ENCODE measurements around the gene TXNRD1.
A peak's percentile ranks its signal among the peaks of the same experiment; 100 is the strongest.

TXNRD1 gene

DNA sequence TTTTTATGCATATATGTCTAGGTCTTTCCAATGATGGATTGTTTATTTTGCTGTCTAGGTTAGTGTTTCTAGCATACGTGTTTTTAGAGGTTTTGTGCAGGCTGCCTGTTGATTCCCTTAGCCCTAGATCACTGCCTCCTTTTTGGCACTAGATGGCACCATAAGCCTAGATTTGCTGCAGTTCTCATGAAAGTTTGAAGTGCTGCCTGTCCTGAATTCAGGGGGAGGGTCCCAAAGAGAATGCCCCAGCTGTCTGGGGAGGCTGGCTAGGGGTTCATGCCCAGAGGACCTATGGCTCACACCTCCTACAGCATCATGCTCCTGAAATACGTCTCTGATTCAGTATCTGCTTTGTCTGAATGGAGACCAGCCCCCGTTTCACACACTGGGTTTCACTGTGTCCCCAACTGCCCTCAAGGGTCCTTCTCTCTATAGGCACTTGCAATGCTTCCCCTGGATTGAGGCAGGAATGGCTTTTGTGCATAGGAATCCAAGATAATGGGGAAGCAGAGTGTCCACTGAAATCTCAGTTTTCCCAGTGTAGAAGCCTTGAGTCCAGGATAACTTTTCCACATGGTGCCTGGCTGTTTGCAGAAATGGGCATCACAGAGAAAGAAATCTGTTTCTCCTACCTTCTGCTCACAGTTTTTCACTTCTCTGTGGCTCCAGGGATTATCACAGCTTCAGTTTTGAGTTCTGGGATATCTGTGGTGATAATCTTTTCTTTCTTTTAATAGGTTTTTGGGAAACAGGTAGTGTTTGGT lies 14.2 kb upstream of the TXNRD1 start:
- TF ChIP-seq, protein P1, sequence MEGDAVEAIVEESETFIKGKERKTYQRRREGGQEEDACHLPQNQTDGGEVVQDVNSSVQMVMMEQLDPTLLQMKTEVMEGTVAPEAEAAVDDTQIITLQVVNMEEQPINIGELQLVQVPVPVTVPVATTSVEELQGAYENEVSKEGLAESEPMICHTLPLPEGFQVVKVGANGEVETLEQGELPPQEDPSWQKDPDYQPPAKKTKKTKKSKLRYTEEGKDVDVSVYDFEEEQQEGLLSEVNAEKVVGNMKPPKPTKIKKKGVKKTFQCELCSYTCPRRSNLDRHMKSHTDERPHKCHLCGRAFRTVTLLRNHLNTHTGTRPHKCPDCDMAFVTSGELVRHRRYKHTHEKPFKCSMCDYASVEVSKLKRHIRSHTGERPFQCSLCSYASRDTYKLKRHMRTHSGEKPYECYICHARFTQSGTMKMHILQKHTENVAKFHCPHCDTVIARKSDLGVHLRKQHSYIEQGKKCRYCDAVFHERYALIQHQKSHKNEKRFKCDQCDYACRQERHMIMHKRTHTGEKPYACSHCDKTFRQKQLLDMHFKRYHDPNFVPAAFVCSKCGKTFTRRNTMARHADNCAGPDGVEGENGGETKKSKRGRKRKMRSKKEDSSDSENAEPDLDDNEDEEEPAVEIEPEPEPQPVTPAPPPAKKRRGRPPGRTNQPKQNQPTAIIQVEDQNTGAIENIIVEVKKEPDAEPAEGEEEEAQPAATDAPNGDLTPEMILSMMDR (conservative IDR thresholded peaks at IDR 0.05), result peak; percentile 88
- H3K27ac ChIP-seq, result peak overlapping the region; percentile 55; the same call in 1 of the 2 replicates

DNA sequence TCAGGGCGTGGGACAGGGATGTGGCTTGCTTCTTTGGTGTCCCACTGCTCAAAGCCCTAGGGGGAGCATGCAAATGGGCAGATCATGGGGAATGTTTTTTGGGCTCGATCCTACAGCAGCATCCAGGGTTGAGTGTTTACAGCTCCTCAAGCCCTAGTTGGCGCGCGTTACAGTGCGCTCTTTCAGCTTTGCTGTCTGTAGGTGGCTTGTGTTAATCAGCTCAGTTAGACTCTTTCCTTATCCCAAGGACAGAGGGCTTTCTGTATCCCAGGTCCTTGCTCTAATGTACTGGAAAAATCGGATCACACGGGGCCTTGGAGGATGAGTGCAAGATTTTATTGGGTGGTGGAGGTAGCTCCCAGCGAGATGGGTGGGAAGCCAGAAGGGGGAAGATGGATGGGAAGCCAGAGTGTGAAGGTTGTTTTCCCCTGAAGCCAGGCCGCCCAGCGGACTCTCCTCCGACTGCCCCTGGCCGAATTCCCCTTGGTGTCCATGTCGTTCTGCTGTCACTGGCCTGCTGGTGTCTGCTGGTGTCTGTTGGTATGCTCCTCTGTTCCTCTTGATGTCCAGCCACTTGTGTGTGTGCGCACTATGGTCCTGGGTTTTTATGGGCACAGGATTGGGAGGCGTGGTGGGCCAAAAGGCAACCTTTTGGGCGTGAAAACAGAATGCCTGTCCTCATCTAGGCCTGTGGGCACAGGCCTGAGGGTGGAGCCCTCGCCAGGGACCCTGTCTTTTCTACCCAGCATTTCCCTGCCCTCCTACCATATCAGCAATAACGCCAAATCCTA lies 10.7 kb upstream of the TXNRD1 start:
- H3K27ac ChIP-seq, result no peak overlapping the region
- TF ChIP-seq, protein P1 (conservative IDR thresholded peaks at IDR 0.05), result no peak

DNA sequence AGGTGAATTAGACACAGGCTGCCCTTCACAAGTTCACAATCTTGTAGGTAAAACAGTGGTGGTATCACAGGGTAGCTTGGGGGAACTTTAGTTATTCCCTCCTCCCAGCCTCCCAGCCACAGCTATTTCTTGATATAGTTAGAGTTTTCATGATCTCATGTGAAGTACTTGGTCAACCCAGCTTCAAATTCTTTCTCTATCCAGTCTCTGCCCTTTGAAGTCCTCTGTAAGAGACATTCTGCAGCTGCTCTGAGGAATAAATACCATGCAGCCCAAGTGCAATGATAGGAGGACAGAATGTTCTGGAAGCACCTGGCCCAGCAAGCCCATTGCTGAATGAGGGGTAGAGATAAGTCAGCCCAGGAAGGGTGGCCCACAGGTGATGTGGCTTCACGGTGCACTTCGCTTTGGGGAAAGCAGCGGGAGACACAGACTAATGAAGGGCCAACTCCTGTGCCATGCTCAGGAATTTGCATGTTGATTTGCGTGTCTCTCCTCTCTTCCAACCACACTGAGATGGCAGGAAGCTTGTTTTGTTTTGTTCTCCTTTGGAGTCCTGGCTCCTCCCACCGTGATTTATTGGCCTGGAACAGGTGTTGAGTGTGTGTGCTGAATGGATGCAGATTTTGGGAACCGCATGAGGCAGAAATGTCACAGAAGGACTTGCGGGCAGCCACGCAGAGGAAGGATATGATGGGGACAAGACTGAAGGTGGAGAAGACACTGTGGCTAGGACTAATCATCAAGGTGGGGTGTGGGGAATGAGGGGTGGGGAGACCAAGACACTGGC lies 8.0 kb upstream of the TXNRD1 start:
- TF ChIP-seq, protein P1 (conservative IDR thresholded peaks at IDR 0.05), result no peak
- no peak overlapping the region for H3K27ac ChIP-seq

- H3K27ac ChIP-seq, result peak overlapping the region; percentile 97; the same call in 1 of the 2 replicates
- TF ChIP-seq, protein P1 (conservative IDR thresholded peaks at IDR 0.05), result no peak
Observed at GRCh38 chr12:104212516-104212915, 3.1 kb upstream of the TXNRD1 start.

GRCh38 chr12:104213952-104214351 lies 1.6 kb upstream of the TXNRD1 start:
- H3K27ac ChIP-seq, result peak overlapping the region; percentile 97
- TF ChIP-seq, protein P1 (conservative IDR thresholded peaks at IDR 0.05), result no peak

DNA sequence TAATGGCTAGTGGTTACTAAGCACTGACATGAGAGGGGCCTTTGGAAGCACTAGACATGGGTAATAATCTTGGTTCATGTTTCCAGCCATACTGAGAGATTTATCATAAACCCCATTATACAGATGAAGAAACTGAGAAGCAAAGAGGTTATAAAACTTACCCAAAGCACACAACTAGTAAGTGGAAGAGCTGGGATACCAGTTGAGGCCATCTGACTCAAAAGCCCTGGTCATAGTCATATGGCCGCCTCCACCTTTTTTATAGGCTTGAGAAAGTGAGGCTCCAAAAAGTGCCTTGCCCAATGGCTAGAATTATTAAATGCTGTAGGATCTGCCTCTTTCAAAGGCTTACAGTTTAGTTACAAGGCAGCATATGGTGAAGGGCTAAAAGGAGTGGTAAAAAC lies 944 bp downstream of the TXNRD1 start:
- TF ChIP-seq, protein P1 (conservative IDR thresholded peaks at IDR 0.05), result no peak

GRCh38 chr12:104218506-104218905 lies 2.9 kb downstream of the TXNRD1 start:
- peak overlapping the region; percentile 97 for H3K27ac ChIP-seq

More for the DNA sequence above, 944 bp downstream of the TXNRD1 start:
- H3K27ac ChIP-seq, result peak overlapping the region; percentile 97; the same call in 1 of the 2 replicates

Data from VCaP (cell line).